H1 (cell line): ENCODE results near the gene HES3. TPM values are rescaled to one million over a fixed set of nuclear protein-coding genes. Genes with fewer than 3 reads are reported as not detected.

Source experiments
- CTCF ChIA-PET: fragments of 300-600 bp; sonication (Branson Sonifier 250); formaldehyde crosslinking; loops from one replicate; lab custom pipeline; 2021; ENCODE audit not compliant: partially characterized antibody; lab: Charles Lee
- POLR2A ChIA-PET: fragments of 300-600 bp; sonication (Branson Sonifier 250); formaldehyde crosslinking; loops from one replicate; lab custom pipeline; 2021; ENCODE audit warnings: inconsistent platforms; ENCODE audit not compliant: partially characterized antibody; lab: Charles Lee
- DNase-seq, 2 experiments: peaks; one replicate each; pipeline versions ENCODE4 v3.0.0 to v3.0.0-alpha.2; 2010 to 2022; ENCODE audit warnings: low spot score in 2 of 2, low read depth in 1 of 2, mixed read lengths in 1 of 2
- FAIRE-seq: peaks from 2 replicates; lab custom pipeline; 2011; peaks lifted over from hg19 to GRCh38; lab: Jason Lieb, UNC
- H2AFZ ChIP-seq: 2 replicates; pipeline ENCODE4 v1.8.1; 2012; ENCODE audit warnings: low read length, inconsistent platforms
- H2AK5ac ChIP-seq: 2 replicates; pipeline ENCODE4 v1.6.1; 2013; ENCODE audit warnings: low read depth, low read length
- H2BK120ac ChIP-seq: replicated peaks from 2 replicates; pipeline ENCODE3; 2013; ENCODE audit warnings: low read depth, low read length, inconsistent platforms
- H2BK12ac ChIP-seq: 2 replicates; pipeline ENCODE4 v1.6.1; 2013; ENCODE audit warnings: low read depth, low read length
- H2BK15ac ChIP-seq: 2 replicates; pipeline ENCODE4 v1.6.1; 2013; ENCODE audit warnings: low read length
- H2BK20ac ChIP-seq: 2 replicates; pipeline ENCODE4 v1.6.1; 2013; ENCODE audit warnings: low read length
- H2BK5ac ChIP-seq: 2 replicates; pipeline ENCODE4 v1.6.1; 2013; ENCODE audit warnings: low read depth, low read length
- H3K14ac ChIP-seq: 2 replicates; pipeline ENCODE4 v1.6.1; 2013; ENCODE audit warnings: inconsistent platforms; ENCODE audit not compliant: insufficient read length
- H3K18ac ChIP-seq: 2 replicates; pipeline ENCODE4 v1.6.1; 2013; ENCODE audit warnings: low read length; ENCODE audit errors: extremely low read depth
- H3K23ac ChIP-seq: 2 replicates; pipeline ENCODE4 v1.6.1; 2013; ENCODE audit warnings: inconsistent platforms; ENCODE audit not compliant: insufficient read length
- H3K23me2 ChIP-seq: 2 replicates; pipeline ENCODE4 v1.6.1; 2013; ENCODE audit warnings: low read depth, low read length
- H3K27ac ChIP-seq: 2 replicates; pipeline ENCODE4 v1.6.1; 2011; ENCODE audit warnings: low read depth, low read length, inconsistent platforms
- H3K27me3 ChIP-seq, 4 experiments: replicated peaks in 1 of 4; 1 replicate in 1 of 4; 2 replicates in 3 of 4; pipeline versions ENCODE4 v1.6.1 to v1.8.1; 2011 to 2013; ENCODE audit warnings: low read length in 3 of 4, mild to moderate bottlenecking in 3 of 4, inconsistent platforms in 2 of 4, mixed read lengths in 2 of 4, moderate library complexity in 1 of 4; ENCODE audit not compliant: control insufficient read depth in 3 of 4, insufficient read depth in 3 of 4; ENCODE audit errors: extremely low read depth in 1 of 4
- H3K36me3 ChIP-seq, 4 experiments: 2 replicates each; pipeline versions ENCODE4 v1.6.1 to v1.8.1; 2011 to 2013; ENCODE audit warnings: mild to moderate bottlenecking in 4 of 4, low read length in 3 of 4, moderate library complexity in 2 of 4, control low read depth in 1 of 4, inconsistent platforms in 1 of 4; ENCODE audit not compliant: insufficient read depth in 4 of 4, control insufficient read depth in 2 of 4
- H3K4ac ChIP-seq: replicated peaks from 2 replicates; pipeline ENCODE3; 2013; ENCODE audit warnings: low read length, low read depth, mixed read lengths, inconsistent platforms; ENCODE audit not compliant: insufficient read length
- H3K4me1 ChIP-seq, 4 experiments: replicated peaks in 1 of 4; 1 replicate in 1 of 4; 2 replicates in 3 of 4; pipeline versions ENCODE4 v1.6.1 to v1.8.1; 2011 to 2013; ENCODE audit warnings: low read length in 3 of 4, inconsistent platforms in 2 of 4, mixed read lengths in 1 of 4; ENCODE audit not compliant: insufficient read depth in 4 of 4, control insufficient read depth in 3 of 4
- H3K4me2 ChIP-seq, 2 experiments: 2 replicates each; pipeline versions ENCODE4 v1.6.1 to v1.8.1; 2011 to 2013; ENCODE audit warnings: low read depth in 2 of 2, low read length in 2 of 2, control low read depth in 1 of 2, inconsistent platforms in 1 of 2, mild to moderate bottlenecking in 1 of 2; ENCODE audit not compliant: insufficient read depth in 1 of 2
- H3K4me3 ChIP-seq, 4 experiments: fragments of 200-600, 300-600 bp in 1 of 4; sonication (generic), shearing (Covaris generic), sonication (Bioruptor Twin) in 1 of 4; 2 replicates each; pipeline versions ENCODE4 v1.5.1 to v1.8.1; 2011 to 2016; ENCODE audit warnings: low read length in 4 of 4, low read depth in 3 of 4, control low read depth in 2 of 4, inconsistent platforms in 2 of 4, mild to moderate bottlenecking in 2 of 4, mixed read lengths in 1 of 4, moderate library complexity in 1 of 4; ENCODE audit not compliant: insufficient read depth in 2 of 4; ENCODE audit errors: extremely low read depth in 1 of 4
- H3K56ac ChIP-seq: replicated peaks from 2 replicates; pipeline ENCODE3; 2013; ENCODE audit warnings: low read depth, mild to moderate bottlenecking, mixed read lengths, low read length, inconsistent platforms; ENCODE audit not compliant: insufficient read length
- H3K79me1 ChIP-seq: 2 replicates; pipeline ENCODE4 v1.6.1; 2013; ENCODE audit warnings: low read depth, low read length, control low read depth
- H3K79me2 ChIP-seq, 2 experiments: 2 replicates each; pipeline versions ENCODE4 v1.6.1 to v1.8.1; 2012 to 2013; ENCODE audit warnings: low read length in 2 of 2, mild to moderate bottlenecking in 2 of 2, inconsistent platforms in 1 of 2; ENCODE audit not compliant: insufficient read depth in 2 of 2, control insufficient read depth in 1 of 2
- H3K9ac ChIP-seq, 4 experiments: replicated peaks in 1 of 4; 1 replicate in 1 of 4; 2 replicates in 3 of 4; pipeline versions ENCODE4 v1.6.1 to v1.8.1; 2011 to 2013; ENCODE audit warnings: low read depth in 3 of 4, low read length in 3 of 4, control low read depth in 2 of 4, mild to moderate bottlenecking in 2 of 4, moderate library complexity in 2 of 4, inconsistent platforms in 1 of 4; ENCODE audit errors: extremely low read depth in 1 of 4
- H3K9me3 ChIP-seq, 2 experiments: 2 replicates each; pipeline versions ENCODE4 v1.6.1 to v1.8.1; 2012 to 2013; ENCODE audit warnings: mild to moderate bottlenecking in 2 of 2, moderate library complexity in 2 of 2, control low read depth in 1 of 2, inconsistent platforms in 1 of 2, low read depth in 1 of 2, low read length in 1 of 2, mixed read lengths in 1 of 2; ENCODE audit not compliant: insufficient read depth in 2 of 2
- H4K20me1 ChIP-seq, 2 experiments: replicated peaks in 1 of 2; 2 replicates each; pipeline versions ENCODE3 to v1.8.1; 2011 to 2013; ENCODE audit warnings: inconsistent platforms in 2 of 2, low read length in 2 of 2, mild to moderate bottlenecking in 1 of 2; ENCODE audit not compliant: insufficient read depth in 2 of 2, control insufficient read depth in 1 of 2
- H4K5ac ChIP-seq: 2 replicates; pipeline ENCODE4 v1.6.1; 2013; ENCODE audit warnings: low read length, low read depth, mixed read lengths, inconsistent platforms; ENCODE audit not compliant: insufficient read length
- H4K8ac ChIP-seq: 2 replicates; pipeline ENCODE4 v1.8.0; 2013; ENCODE audit warnings: mild to moderate bottlenecking, moderate library complexity, low read length, inconsistent platforms; ENCODE audit not compliant: insufficient read depth; ENCODE audit errors: extremely low read depth
- H4K91ac ChIP-seq: replicated peaks from 2 replicates; pipeline ENCODE3; 2013; ENCODE audit warnings: low read length, mixed read lengths, inconsistent platforms; ENCODE audit not compliant: insufficient read length
- CBX5 ChIP-seq: fragments of 300-800, 300-1000 bp; sonication (generic); IDR thresholded peaks from 2 replicates; pipeline ENCODE4 v1.7.1; 2016; ENCODE audit warnings: antibody characterized with exemption, low read length, low read depth
- CBX8 ChIP-seq: fragments of 300-800, 300-1000 bp; sonication (generic); IDR thresholded peaks from 2 replicates; pipeline ENCODE4 v1.7.1; 2016; ENCODE audit warnings: low read depth, low read length, borderline replicate concordance
- CHD2 ChIP-seq: IDR thresholded peaks from 2 replicates; pipeline ENCODE4 v1.6.1; 2012; ENCODE audit warnings: low read length, improper control_type of control experiment
- EGR1 ChIP-seq: IDR thresholded peaks from 2 replicates; pipeline ENCODE4 v1.6.1; 2011; ENCODE audit warnings: low read depth, low read length, borderline replicate concordance
- EZH2 ChIP-seq: fragments of 200-600 bp; sonication (generic); IDR thresholded peaks from 2 replicates; pipeline ENCODE4 v1.7.1; 2012; ENCODE audit warnings: low read depth, mild to moderate bottlenecking, moderate library complexity, low read length, inconsistent platforms; ENCODE audit not compliant: severe bottlenecking
- HDAC6 ChIP-seq: IDR thresholded peaks from one replicate; pipeline ENCODE4 v1.7.1; 2012; ENCODE audit warnings: low read depth, mild to moderate bottlenecking, inconsistent platforms, low read length, moderate library complexity
- JUN ChIP-seq: IDR thresholded peaks from 2 replicates; pipeline ENCODE4 v1.6.1; 2011; ENCODE audit warnings: low read depth, mild to moderate bottlenecking, improper control_type of control experiment, low read length
- MAFK ChIP-seq: IDR thresholded peaks from 2 replicates; pipeline ENCODE4 v1.6.1; 2012; ENCODE audit warnings: low read depth, mild to moderate bottlenecking, improper control_type of control experiment, low read length
- RBBP5 ChIP-seq: IDR thresholded peaks from 2 replicates; pipeline ENCODE4 v1.7.1; 2012; ENCODE audit warnings: low read depth, mild to moderate bottlenecking, inconsistent platforms, low read length, moderate library complexity, borderline replicate concordance
- RNF2 ChIP-seq: fragments of 200-900, 300-1000 bp; sonication (generic); IDR thresholded peaks from 2 replicates; pipeline ENCODE4 v1.7.1; 2016; ENCODE audit warnings: borderline replicate concordance, low read depth, mild to moderate bottlenecking, antibody characterized with exemption, low read length; ENCODE audit not compliant: poor library complexity, severe bottlenecking; ENCODE audit errors: missing control alignments
- WGBS, 2 experiments: shearing (Covaris generic) in 1 of 2; methylation state at CpG; one replicate each; pipeline versions ENCODE4 v1.1.6 to v1.1.7; 2013 to 2015; ENCODE audit warnings: low lambda C conversion rate in 2 of 2, mixed read lengths in 2 of 2, inconsistent platforms in 1 of 2, low coverage in 1 of 2, missing lambda C conversion rate in 1 of 2; ENCODE audit not compliant: insufficient replicate concordance in 2 of 2, insufficient coverage in 1 of 2, insufficient read length in 1 of 2; ENCODE audit errors: extremely low coverage in 1 of 2, missing lambda C conversion rate in 1 of 2; 5-methylcytosine and 5-hydroxymethylcytosine counted together
- polyA plus RNA-seq, 7 experiments: library from polyadenylated mRNA; depleted of rRNA in 3 of 7; stranded (reverse) in 5 of 7; unstranded in 2 of 7; fragments of >200 nt in 5 of 7; fragments of 200-250 nt in 2 of 7; gene quantifications; 1 replicate in 5 of 7; 2 replicates in 1 of 7; 4 replicates in 1 of 7; pipeline versions ENCODE4 v1.2.1 to v1.2.3, GENCODE V29; 2011 to 2013; ENCODE audit warnings: missing spikeins in 2 of 7, mixed read lengths in 2 of 7
- total RNA-seq: library from RNA; stranded (reverse); fragmentation: NEBNext Ultra II Directional; extraction: Animal tissue kit (Norgen Biotek cat#: 25700); gene quantifications from 2 replicates; pipeline ENCODE4 v1.2.1, GENCODE V29; 2021

HES3 gene
- total and polyA plus RNA-seq, 2 of the 8 experiments (the other 6 are each of a cell fraction or from before 2014, with no cell fraction given) = 38.8 to 54.3 TPM

GRCh38 chr1:6241887-6242740 lies 1.9 kb upstream of the HES3 start:
- Histone ChIP-seq H2BK120ac (no peak overlapping the region), H3K23me2 (peaks cover 16% of the 10 kb centered on the region; the same call in 1 of the 2 replicates), H3K79me2 (no peaks in the 10 kb centered on the region; a peak in 1 of 4 replicates), H3K23ac (no peak overlapping the region), H3K56ac (no peak overlapping the region), H4K91ac (peak overlapping the region; percentile 83), H3K14ac (no peak overlapping the region), H2BK15ac (no peak overlapping the region), H3K18ac (peak overlapping the region; percentile 99; the same call in 1 of the 2 replicates), H3K79me1 (no peaks in the 10 kb centered on the region), H2AFZ (no peak overlapping the region), H3K27me3 (peaks cover 2 to 12% (median 7%) of the 10 kb centered on the region in 4 experiments; a peak in 5 of 7 replicates), H3K4ac (no peak overlapping the region), H2BK5ac (peak overlapping the region; percentile 84; the same call in 1 of the 2 replicates), H4K8ac (peak overlapping the region; percentile 95; the same call in 1 of the 2 replicates), H3K4me2 (peak overlapping the region; percentile 87 to 89), H2BK20ac (no peak overlapping the region), H3K4me1 (peaks cover 18 to 47% (median 40%) of the 10 kb centered on the region in 4 experiments), H3K36me3 (no peaks in the 10 kb centered on the region), H3K9ac (peak overlapping the region in 3 of 4 experiments; percentile 4 to 50 (median 45); a peak in 5 of 7 replicates), H3K27ac (no peak overlapping the region), H3K4me3 (peak overlapping the region in 2 of 4 experiments; percentile 59 to 91; a peak in 5 of 8 replicates), H3K9me3 (no peaks in the 10 kb centered on the region), H2BK12ac (peak overlapping the region; percentile 95; the same call in 1 of the 2 replicates), H4K20me1 (peaks cover 2 to 6% of the 10 kb centered on the region in 2 experiments), H2AK5ac (no peak overlapping the region), H4K5ac (peak overlapping the region; percentile 62)
- FAIRE-seq (no peak), DNase-seq (peak in 1 of 2 experiments; percentile 87)
- WGBS, 2 experiments = 1% methylated on average over 38 of the region's 99 CpGs; no CpG with 5 or more reads in 1 of the 2 experiments
- POLR2A ChIA-PET = interaction anchor here (0.5 to 3.4 kb wide), 15 partner anchors 7 to 196 kb away, joined by 3 to 13 read pairs (median 4); partner anchors contain the start of genes RNF207 and RPL22
- CTCF ChIA-PET = interaction anchor here (1.0 to 19.1 kb wide), 13 partner anchors 11 to 197 kb away, joined by 3 to 353 read pairs (median 4); partner anchors contain the start of genes RNF207 and RPL22
- TF ChIP-seq CBX8 = no peak
- TF ChIP-seq RBBP5 = no peak
- no peak for TF ChIP-seq JUN
- no peak for TF ChIP-seq HDAC6
- no peak for TF ChIP-seq MAFK
- no peak for TF ChIP-seq CBX5
- TF ChIP-seq CHD2 = no peak
- TF ChIP-seq RNF2 = peak; percentile 41
- TF ChIP-seq EZH2 = no peak
- TF ChIP-seq EGR1 = no peak
